ENCODE data around the gene MAP3K7CL.

The MAP3K7CL gene

DNA sequence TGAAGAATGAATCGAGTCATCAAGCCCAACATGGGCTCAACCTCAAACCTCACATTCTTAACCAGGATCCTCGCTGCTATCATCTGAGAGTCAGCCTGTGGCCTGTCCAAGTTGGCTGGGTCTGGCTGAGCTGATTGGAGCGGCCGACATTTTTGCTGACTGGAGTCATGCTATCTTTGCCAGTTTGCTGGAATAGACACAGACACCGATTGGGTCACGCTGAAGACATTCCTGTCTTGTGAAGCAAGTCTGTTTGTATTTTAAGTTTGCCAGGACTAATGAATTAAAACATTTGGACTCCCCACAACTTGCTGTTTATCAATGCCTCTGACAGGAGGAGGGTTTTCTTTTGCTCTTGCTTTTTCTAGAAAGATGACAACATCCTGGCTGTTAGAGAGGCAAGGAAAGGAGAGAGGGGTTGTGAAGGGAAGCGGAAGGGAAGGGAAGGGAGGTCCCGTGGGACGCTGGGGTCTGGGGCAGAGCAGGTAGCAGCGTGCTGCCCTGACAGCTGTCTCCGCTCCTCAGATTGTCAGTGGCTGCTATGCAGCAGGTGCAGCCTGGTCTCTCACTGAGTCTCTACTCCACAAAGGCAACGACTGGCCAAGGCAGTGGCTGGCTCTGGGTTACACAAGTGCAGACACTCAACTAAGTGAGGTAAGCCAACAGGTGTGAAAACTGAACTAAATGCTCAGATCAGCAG, at the start of gene MAP3K7CL:
Gene MAP3K7CL (plus strand): TSS at position 375 of the 700 bp plus-strand sequence. CDS start 2,701 bp downstream, outside the sequence.
- no peak for DNase-seq (ENCODE audit: low read depth in 2 of 2)

- DNase-seq (ENCODE audit: low read depth in 2 of 2): no peak
These were observed 48.2 kb upstream of the MAP3K7CL start for GRCh38 chr21:29082046-29082815.

DNA sequence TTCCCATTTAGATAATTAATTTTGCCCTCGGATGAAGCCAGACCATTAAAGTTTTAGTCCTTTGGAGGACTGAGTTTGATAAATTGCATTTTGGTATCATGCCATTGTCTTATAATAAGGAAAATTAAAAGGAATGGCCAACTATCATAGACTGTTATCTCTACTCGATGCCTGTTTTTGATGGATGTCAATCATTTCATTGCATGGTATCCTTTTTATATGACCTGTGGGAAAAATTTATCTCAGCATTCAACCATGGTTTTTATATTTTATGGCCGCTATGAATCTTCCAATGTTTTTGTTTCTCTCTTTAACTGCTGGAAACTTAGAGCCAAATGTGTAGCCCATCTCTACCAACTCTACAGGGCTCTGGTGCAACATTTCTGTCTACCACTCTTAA, 47.1 kb upstream of the MAP3K7CL start:
- DNase-seq (ENCODE audit: low read depth in 2 of 2): no peak

DNA sequence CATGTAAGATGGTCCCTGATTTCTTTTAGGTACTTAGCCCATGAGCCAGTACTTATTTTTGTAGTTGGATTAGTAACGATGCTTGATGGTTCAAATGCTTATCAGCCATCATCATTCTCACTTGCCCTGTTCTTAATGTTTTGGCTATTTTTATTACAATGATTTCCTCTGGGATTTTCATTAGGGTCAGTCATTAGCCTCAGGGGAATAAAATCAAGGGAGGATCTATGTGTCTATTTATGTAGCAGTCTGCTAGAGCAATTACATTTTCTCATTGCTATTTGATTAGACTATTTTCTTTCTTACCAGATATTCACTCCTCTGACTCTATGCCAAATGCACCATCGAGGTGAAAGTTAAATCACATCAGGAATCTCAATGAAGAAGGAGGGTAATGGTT, 46.1 kb upstream of the MAP3K7CL start:
- no peak for DNase-seq (ENCODE audit: low read depth in 2 of 2)

GRCh38 chr21:29085106-29085752, 45.2 kb upstream of the MAP3K7CL start:
- no peak for DNase-seq (ENCODE audit: low read depth in 2 of 2)

GRCh38 chr21:29091033-29091432, 39.4 kb upstream of the MAP3K7CL start:
- no peak for DNase-seq (ENCODE audit: low read depth in 2 of 2)

DNA sequence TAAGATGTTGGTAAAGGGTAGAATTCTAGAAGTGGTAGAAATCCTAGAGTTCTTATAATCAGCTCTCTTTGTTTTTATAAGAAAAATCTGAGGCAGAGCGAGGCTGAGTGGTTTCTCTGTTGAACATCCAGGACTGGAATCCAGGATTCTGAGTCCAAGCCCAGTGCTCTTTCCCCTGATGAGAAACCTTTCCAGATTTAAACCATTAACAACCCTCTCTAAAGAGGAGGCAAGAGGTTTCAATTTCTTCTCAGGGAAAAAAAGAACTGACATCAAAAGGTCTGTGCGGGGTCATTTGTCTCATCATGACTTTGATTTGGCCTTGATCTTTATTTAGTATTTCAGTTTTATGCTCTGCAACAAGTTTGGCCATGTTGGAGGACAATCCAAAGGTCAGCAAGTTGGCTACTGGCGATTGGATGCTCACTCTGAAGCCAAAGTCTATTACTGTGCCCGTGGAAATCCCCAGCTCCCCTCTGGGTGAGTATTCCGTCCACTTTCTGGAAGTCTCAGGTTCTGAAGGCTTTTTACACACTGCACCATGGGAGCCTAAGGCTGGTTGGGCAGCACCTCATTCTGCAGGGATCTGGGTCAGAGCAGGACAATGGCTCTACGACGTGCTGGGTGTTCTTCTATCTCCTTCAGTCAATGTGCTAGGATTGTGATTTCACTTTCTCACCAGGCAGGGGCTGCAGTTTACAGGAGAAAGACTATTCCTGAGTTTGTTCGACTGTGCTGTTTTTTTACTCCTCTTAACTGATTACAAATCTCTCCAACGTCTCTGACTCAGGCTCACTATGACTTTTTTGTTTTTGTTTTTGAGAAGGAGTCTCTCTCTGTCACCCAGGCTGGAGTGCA, 38.1 kb upstream of the MAP3K7CL start:
- DNase-seq (ENCODE audit: low read depth in 2 of 2): no peak

DNA sequence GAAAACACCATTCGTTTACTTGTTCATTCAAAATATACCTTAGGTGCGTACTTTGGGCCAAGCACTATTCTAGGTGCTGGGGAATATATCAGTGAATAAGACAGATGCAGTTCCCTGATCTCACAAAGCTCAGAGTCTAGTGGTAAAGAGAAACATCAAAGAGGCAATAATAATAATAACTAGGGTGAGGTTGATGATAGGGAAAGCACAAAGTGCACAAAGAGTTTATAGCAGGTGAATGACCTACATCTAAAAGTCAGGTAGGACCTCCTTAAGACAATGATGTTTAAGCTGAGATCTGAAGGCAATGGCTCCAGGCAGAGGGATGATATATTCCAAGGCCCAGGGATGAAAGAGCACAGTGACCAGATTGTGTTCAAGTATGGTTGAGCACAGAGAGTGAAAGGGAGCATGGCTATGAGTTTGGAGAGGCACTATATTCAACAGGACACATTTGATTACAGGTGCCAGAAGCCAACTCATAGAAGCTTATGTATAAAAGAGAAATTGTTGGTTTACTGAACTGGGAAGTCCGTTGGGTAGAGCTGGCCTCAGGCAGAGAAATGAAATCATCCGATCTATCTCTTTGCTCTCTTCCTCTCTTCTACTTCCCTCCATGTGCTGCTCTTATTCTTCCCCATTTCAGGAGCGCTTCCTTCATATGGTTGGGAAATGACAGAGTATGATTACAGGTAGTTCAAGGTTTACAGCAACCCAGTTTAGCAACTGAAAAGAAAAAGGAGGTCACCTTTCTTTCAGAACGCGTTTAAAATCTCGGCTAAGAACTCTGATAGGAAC, 34.0 kb upstream of the MAP3K7CL start:
- no peak for DNase-seq (ENCODE audit: low read depth in 2 of 2)

- no peak for DNase-seq (ENCODE audit: low read depth in 2 of 2)
These were observed 32.3 kb upstream of the MAP3K7CL start for GRCh38 chr21:29098156-29098555.

- DNase-seq (ENCODE audit: low read depth in 2 of 2): no peak
These were observed 27.6 kb upstream of the MAP3K7CL start for GRCh38 chr21:29102791-29103257.

DNA sequence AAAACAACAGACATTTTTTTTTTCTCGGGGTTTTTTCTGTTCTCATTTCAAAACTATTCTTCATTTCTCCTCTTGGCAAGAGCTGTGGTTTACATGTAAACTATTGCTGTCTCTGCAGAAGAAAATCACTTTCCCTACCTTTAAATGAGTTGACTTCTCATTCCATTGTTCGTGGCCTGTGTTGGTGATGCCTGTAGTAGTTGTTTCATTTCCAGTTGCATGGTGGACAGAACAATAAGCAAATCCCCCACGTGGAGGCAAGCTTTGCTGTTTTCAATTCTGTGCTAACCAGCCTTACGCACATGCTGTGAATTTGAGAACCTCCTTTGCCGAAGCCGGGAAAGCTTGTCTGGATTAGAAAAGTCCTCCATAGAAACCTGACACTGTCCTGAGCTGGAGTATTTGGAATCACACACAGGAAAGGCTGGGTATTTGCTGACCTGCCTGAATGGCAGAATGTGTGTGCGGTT, 26.2 kb upstream of the MAP3K7CL start:
- no peak for DNase-seq (ENCODE audit: low read depth in 2 of 2)

- no peak for DNase-seq (ENCODE audit: low read depth in 2 of 2)
These were observed 25.2 kb upstream of the MAP3K7CL start for GRCh38 chr21:29105218-29105617.

DNA sequence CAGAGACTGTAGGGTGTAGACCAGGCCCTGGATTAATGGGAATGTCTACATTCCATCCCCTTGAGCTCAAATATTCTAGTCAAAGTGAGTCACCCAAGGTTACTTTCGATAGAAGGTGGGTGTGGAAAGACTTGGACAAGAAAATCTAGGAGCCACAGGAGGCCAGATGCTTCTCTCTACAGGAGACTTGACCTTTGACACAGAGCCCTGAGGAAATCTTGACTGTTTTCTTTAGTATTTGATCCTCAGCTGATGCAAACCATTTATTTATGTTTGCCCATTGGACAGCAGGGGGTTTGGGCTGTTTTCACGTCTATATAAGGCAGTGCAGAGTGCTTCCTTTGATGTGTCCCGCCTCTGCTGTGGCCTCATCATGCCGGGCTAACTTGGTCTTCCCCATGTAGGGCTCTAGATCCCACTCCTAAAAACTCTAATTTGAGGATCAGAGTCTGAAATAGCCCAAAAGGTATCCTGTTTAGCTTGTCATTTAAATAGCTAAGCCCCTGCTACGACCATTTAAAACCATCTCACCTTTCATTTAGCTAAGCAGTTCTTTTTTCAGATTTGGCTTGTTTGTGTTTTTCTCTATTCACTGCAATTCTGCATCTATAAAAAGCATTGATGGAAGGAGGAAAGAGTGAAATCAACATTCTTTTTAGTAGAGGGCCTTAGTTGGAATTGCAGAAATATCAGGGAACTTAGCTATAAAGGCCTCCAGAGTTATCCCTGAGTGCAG, 15.5 kb upstream of the MAP3K7CL start:
- no peak for DNase-seq (ENCODE audit: low read depth in 2 of 2)

GRCh38 chr21:29115899-29116298, 14.5 kb upstream of the MAP3K7CL start:
- DNase-seq (ENCODE audit: low read depth in 2 of 2): no peak

- DNase-seq (ENCODE audit: low read depth in 2 of 2): no peak
These were observed 13.0 kb upstream of the MAP3K7CL start for GRCh38 chr21:29117372-29117955.

DNA sequence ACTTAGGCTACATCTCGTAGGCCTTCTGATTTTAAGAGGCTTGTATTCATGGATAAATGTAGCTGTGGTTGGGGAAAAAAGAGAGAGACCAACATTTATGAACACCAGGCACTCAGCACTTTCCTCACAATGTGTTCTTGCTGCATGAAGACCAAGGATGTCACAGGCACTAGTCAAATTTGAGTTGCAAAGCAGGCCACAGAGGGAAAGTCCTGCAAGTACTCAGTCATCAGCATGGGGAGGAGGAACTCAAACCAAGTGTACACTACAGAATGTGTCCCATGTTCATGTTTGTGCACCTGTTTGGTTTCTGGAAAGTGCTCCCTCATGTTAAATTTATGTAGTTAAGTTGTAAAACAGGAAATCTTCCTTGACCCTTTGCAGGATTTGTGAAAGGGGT, 8.7 kb upstream of the MAP3K7CL start:
- no peak for DNase-seq (ENCODE audit: low read depth in 2 of 2)

DNA sequence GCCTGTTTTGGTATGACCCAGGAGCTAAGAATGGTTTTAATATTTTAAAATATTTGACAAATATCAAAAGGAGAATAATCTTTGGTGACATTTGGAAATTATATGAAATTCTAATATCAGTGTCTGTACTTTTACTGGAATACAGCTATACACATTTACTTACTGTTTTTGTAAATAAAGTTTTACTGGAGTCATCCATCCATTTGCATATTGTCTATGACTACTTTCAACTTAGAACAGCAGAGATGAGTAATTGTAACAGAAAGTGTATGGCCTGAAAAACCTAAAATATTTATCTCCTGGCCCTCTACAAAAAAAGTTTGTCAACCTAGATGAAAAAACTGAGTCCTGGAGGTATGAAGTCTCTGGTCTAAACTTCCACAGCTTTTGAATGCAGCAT, 5.8 kb upstream of the MAP3K7CL start:
- no peak for DNase-seq (ENCODE audit: low read depth in 2 of 2)

DNA sequence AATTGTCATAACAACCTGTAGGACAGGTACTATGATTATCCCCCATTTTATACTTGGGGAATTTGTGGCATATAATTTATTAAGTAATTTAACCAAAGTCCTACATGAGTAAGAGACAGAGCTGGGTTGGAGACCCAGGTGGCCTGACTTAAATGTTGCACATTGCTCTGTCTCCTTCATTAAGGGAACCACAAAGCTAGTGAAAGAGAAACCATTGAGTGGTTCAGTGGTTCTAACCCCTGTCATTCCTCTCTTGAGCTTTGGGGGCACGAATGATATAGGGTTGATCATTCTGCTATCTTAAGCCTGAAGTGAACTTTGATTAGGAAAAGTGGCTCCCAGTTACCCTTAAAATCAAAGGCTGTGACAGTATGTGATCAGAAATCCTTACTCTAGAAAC, 5.3 kb upstream of the MAP3K7CL start:
- no peak for DNase-seq (ENCODE audit: low read depth in 2 of 2)

DNA sequence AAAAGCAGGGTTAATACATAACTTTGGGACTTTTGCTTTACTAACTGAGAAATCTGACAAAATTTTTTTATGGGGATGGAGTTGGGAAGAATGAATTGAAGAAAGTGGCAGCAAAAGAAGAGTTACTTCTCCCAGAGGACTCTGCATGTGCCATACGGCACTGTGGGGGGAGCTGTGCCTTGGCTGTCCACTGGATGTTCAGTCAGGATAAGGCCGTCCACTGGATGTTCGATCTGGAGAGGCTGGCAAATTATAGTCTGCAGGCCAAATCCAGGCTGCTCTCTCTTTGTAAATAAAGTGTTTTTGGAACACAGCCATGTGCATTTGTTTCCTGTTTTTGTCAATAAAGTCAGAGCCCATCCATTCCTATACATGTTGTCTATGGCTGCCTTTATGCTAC, 4.5 kb upstream of the MAP3K7CL start:
- DNase-seq (ENCODE audit: low read depth in 2 of 2): no peak

DNA sequence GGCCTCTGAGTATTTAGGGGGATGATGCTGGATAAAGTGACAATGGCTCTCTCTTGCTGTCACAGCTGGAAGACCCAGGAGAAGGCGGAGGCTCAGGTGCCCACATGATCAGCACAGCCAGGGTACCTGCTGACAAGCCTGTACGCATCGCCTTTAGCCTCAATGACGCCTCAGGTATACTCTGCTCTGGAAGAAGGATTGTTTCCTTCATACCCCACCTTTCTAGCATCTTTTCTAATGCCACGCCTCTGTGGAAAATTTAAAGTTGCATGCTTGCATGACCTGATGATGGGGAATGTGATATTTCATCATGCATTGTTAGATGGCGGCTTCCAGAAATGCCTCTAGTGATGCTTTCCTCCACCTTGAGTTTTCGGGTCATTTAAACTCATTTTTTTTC, 2.8 kb downstream of the MAP3K7CL start:
- no peak for DNase-seq (ENCODE audit: low read depth in 2 of 2)

Measured in stimulated activated CD8-positive, alpha-beta memory T cell treated with anti-CD3 and anti-CD28 coated beads, Interleukin-7, amount 100 ng/mL, for 1 hour (primary cell).